Osteoblast (primary cell): ENCODE results near the gene WDFY4. TPM values are rescaled to one million over a fixed set of nuclear protein-coding genes. Genes with fewer than 3 reads are reported as not detected.

Experiments
- DNase-seq: peaks from one replicate; pipeline ENCODE4 v3.0.0; 2011; ENCODE audit warnings: low spot score, mixed read lengths; ENCODE audit not compliant: insufficient read length; ENCODE audit errors: missing footprints
- H2AFZ ChIP-seq: 2 replicates; pipeline ENCODE4 v1.6.0; 2011; ENCODE audit warnings: mild to moderate bottlenecking, low read length
- H3K27ac ChIP-seq: 2 replicates; pipeline ENCODE4 v1.5.1; 2011; ENCODE audit warnings: mild to moderate bottlenecking, low read depth, low read length, moderate library complexity
- H3K27me3 ChIP-seq: 2 replicates; pipeline ENCODE4 v1.6.0; 2012; ENCODE audit warnings: mild to moderate bottlenecking, control low read depth, inconsistent platforms, low read length, moderate library complexity; ENCODE audit not compliant: insufficient read depth
- H3K36me3 ChIP-seq: 2 replicates; pipeline ENCODE4 v1.5.1; 2011; ENCODE audit warnings: mild to moderate bottlenecking, low read length, control low read depth, moderate library complexity; ENCODE audit not compliant: insufficient read depth
- H3K4me1 ChIP-seq: 2 replicates; pipeline ENCODE4 v1.5.1; 2011; ENCODE audit warnings: mild to moderate bottlenecking, low read length, control low read depth, moderate library complexity; ENCODE audit not compliant: insufficient read depth
- H3K4me2 ChIP-seq: 2 replicates; pipeline ENCODE4 v1.6.0; 2011; ENCODE audit warnings: mild to moderate bottlenecking, low read length; ENCODE audit not compliant: insufficient read depth
- H3K4me3 ChIP-seq: fragments of 200-600 bp; sonication (generic); 3 replicates; pipeline ENCODE4 v1.5.1; 2012; ENCODE audit warnings: mild to moderate bottlenecking, low read length, inconsistent platforms; ENCODE audit not compliant: insufficient read depth
- H3K79me2 ChIP-seq: 2 replicates; pipeline ENCODE4 v1.6.0; 2012; ENCODE audit warnings: mild to moderate bottlenecking, low read length, control low read depth, inconsistent platforms; ENCODE audit not compliant: insufficient read depth
- H3K9me3 ChIP-seq: 2 replicates; pipeline ENCODE4 v1.5.1; 2011; ENCODE audit warnings: low read depth, low read length, control low read depth
- H4K20me1 ChIP-seq: 2 replicates; pipeline ENCODE4 v1.6.0; 2012; ENCODE audit warnings: mild to moderate bottlenecking, low read length, control low read depth; ENCODE audit not compliant: insufficient read depth
- total RNA-seq: library from RNA; depleted of rRNA; stranded (reverse); fragments of >200 nt; gene quantifications from 2 replicates; pipeline ENCODE4 v1.2.3, GENCODE V29; 2012
- TF ChIP-seq, protein P1 (sequence below): IDR thresholded peaks from 2 replicates; pipeline ENCODE4 v1.5.1; 2011; ENCODE audit warnings: mild to moderate bottlenecking, low read depth, low read length, moderate library complexity; ENCODE audit errors: extremely low read depth

The WDFY4 gene
- total RNA-seq, 1 donor: 0.36 TPM

DNA sequence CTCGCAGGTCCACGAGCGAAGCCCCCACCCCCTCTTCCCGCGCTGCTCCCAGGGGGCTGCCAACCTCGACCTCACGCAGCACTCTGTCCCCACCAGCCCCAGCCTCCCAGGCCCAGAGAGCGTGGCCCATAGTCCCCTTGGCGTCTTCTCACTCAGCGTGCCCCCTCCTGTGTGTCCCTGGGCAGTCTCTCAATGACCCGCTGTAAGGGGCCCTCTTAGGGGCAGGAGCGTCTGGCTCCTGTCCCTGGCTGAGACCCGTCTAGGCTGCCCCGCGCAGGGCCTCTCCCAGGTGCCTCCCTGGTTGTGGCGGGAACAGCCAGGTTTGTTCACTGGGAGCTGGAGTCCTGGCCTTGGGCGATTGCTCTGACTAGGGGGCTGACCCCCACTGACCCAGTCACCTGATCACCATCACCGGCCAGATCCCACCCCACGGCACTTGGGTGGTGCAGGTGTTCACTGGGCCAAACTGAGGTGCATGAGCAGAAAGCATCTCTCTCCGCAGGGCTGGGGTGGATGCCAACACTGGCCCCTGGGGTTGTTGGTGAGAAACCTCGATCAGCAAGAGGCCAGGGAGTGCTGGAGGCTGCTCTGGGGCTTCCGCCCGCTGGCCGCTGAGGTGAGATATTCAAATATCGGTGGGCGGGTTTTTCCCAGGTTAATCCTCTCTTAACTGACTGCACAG is 12.6 kb upstream of the WDFY4 start:
- no peak for DNase-seq
- H3K4me1 ChIP-seq: no peaks in the 10 kb centered on the region
- no peak overlapping the region for H3K4me3 ChIP-seq
- TF ChIP-seq, protein P1, sequence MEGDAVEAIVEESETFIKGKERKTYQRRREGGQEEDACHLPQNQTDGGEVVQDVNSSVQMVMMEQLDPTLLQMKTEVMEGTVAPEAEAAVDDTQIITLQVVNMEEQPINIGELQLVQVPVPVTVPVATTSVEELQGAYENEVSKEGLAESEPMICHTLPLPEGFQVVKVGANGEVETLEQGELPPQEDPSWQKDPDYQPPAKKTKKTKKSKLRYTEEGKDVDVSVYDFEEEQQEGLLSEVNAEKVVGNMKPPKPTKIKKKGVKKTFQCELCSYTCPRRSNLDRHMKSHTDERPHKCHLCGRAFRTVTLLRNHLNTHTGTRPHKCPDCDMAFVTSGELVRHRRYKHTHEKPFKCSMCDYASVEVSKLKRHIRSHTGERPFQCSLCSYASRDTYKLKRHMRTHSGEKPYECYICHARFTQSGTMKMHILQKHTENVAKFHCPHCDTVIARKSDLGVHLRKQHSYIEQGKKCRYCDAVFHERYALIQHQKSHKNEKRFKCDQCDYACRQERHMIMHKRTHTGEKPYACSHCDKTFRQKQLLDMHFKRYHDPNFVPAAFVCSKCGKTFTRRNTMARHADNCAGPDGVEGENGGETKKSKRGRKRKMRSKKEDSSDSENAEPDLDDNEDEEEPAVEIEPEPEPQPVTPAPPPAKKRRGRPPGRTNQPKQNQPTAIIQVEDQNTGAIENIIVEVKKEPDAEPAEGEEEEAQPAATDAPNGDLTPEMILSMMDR: no peak
- H3K27ac ChIP-seq: no peak overlapping the region
- H4K20me1 ChIP-seq: no peaks in the 10 kb centered on the region
- peaks cover 18% of the 10 kb centered on the region for H3K27me3 ChIP-seq
- no peaks in the 10 kb centered on the region for H3K79me2 ChIP-seq
- H2AFZ ChIP-seq: no peak overlapping the region
- H3K9me3 ChIP-seq: no peaks in the 10 kb centered on the region
- no peaks in the 10 kb centered on the region for H3K36me3 ChIP-seq
- H3K4me2 ChIP-seq: no peak overlapping the region

DNA sequence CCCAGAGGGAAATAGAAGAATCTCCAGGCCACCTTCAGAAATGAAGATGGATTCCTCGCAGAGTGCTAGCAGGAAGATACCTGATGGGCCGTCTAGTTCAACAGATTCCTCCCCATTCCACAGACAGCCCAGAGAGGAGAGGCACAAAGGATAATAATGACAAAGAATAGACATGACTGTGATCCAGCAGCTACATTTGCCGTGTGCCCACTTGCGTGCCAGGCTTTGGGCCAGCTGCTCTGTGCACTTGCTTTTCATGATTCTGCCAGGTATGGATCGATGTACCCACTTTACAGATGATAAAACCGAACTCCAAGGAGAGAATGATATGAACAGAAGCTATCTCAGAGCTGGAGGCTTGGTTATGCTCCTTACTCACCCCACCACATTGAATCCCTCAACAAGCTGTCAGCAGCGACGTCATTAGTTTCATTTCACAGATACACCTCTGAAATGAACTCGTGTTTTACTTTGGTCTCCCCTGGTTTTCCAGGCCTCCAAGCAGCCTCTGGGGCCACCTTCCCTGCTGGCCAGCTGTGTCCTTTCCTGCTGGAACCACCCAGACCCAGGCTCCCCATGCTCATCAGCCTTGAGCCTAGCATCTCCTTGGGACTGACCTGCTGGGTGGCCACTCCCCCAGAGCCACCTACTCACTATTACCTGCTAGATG is 11.9 kb upstream of the WDFY4 start:
- no peaks in the 10 kb centered on the region for H3K36me3 ChIP-seq
- TF ChIP-seq, protein P1: no peak

DNA sequence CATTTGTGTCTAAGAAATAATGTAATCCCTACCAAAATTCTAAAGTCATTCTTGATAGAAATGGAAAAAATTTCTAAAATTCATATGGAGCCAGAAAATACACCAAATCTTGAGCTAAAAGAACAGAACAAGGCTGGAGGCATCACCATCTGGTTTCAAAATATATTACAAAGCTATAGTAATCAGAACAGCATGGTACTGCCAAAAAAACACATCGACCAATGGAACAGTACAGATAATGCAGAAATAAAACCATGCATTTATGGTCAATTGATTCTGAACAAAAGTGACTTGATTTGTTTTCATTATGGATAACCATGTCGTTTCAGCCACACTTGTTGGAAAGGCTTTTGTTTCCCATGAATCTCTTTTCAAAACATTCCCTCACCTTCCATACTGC is 7.0 kb upstream of the WDFY4 start:
- H3K27me3 ChIP-seq: peaks cover 5% of the 10 kb centered on the region
- no peak overlapping the region for H3K4me3 ChIP-seq
- no peaks in the 10 kb centered on the region for H3K36me3 ChIP-seq
- H3K4me2 ChIP-seq: no peak overlapping the region
- TF ChIP-seq, protein P1: no peak
- no peaks in the 10 kb centered on the region for H3K4me1 ChIP-seq
- DNase-seq: no peak
- no peaks in the 10 kb centered on the region for H4K20me1 ChIP-seq
- H3K27ac ChIP-seq: no peak overlapping the region
- no peaks in the 10 kb centered on the region for H3K79me2 ChIP-seq
- no peak overlapping the region for H2AFZ ChIP-seq
- no peaks in the 10 kb centered on the region for H3K9me3 ChIP-seq

More for the DNA sequence above, 11.9 kb upstream of the WDFY4 start:
- H3K4me1 ChIP-seq: no peaks in the 10 kb centered on the region
- no peaks in the 10 kb centered on the region for H3K79me2 ChIP-seq
- H3K4me2 ChIP-seq: no peak overlapping the region
- H2AFZ ChIP-seq: no peak overlapping the region
- no peaks in the 10 kb centered on the region for H4K20me1 ChIP-seq
- H3K9me3 ChIP-seq: no peaks in the 10 kb centered on the region
- H3K27me3 ChIP-seq: peaks cover 18% of the 10 kb centered on the region
- H3K4me3 ChIP-seq: no peak overlapping the region
- H3K27ac ChIP-seq: no peak overlapping the region
- DNase-seq: no peak

- no peaks in the 10 kb centered on the region for H4K20me1 ChIP-seq
- TF ChIP-seq, protein P1: no peak
- H3K4me1 ChIP-seq: no peaks in the 10 kb centered on the region
- no peak for DNase-seq
- no peaks in the 10 kb centered on the region for H3K79me2 ChIP-seq
- peaks cover 5% of the 10 kb centered on the region for H3K27me3 ChIP-seq
- no peak overlapping the region for H3K4me3 ChIP-seq
- H3K27ac ChIP-seq: no peak overlapping the region
- H2AFZ ChIP-seq: no peak overlapping the region
- H3K4me2 ChIP-seq: no peak overlapping the region
- H3K36me3 ChIP-seq: no peaks in the 10 kb centered on the region
- no peaks in the 10 kb centered on the region for H3K9me3 ChIP-seq
Measured at GRCh38 chr10:48678041-48678440, 6.6 kb upstream of the WDFY4 start.
